Right lobe of liver (tissue), 6 donors: ENCODE data around the gene POLR2B. TPM values are rescaled to one million over a fixed set of nuclear protein-coding genes. Genes with fewer than 3 reads are reported as not detected.
A peak's percentile ranks its signal among the peaks of the same experiment; 100 is the strongest.

Source experiments
- ATAC-seq, 4 donors: fragments of 200-7000 bp; cut with Tn5 transposase; one replicate each; pipeline ENCODE4 v1.9.1; 2020; ENCODE audit warnings: mild to moderate bottlenecking in 4 of 4, moderate library complexity in 4 of 4
- DNase-seq, 3 donors: peaks; one replicate each; pipeline ENCODE4 v3.0.0-alpha.2; 2020
- H3K27ac ChIP-seq, 3 donors: fragments of 200-600 bp; one replicate each; pipeline ENCODE4 v1.8.0; 2022
- H3K27me3 ChIP-seq, 2 donors: fragments of 200-600 bp; one replicate each; pipeline ENCODE4 v1.8.0; 2022
- H3K36me3 ChIP-seq, 4 donors: fragments of 200-600 bp; sonication (generic) in 1 of 4; one replicate each; pipeline versions ENCODE4 v1.5.1 to v1.8.0; 2017 to 2022; ENCODE audit warnings: control low read depth in 1 of 4
- H3K4me1 ChIP-seq, 4 donors: fragments of 200-600 bp; sonication (generic) in 1 of 4; one replicate each; pipeline versions ENCODE4 v1.5.1 to v1.8.0; 2017 to 2022; ENCODE audit warnings: control low read depth in 1 of 4
- H3K4me3 ChIP-seq, 3 donors: fragments of 200-600 bp; one replicate each; pipeline ENCODE4 v1.8.0; 2022
- H3K9me3 ChIP-seq, 4 donors: fragments of 200-600 bp; sonication (generic) in 1 of 4; one replicate each; pipeline versions ENCODE4 v1.5.1 to v1.8.0; 2017 to 2022; ENCODE audit warnings: control low read depth in 1 of 4
- POLR2A ChIP-seq: fragments of 450-650 bp; IDR thresholded peaks from one replicate; pipeline ENCODE4 v1.6.1; 2017; ENCODE audit warnings: antibody characterized with exemption, mild to moderate bottlenecking
- WGBS: methylation state at CpG from one replicate; pipeline ENCODE4 v1.1.6; 2018; ENCODE audit warnings: low coverage, low lambda C conversion rate; ENCODE audit not compliant: insufficient coverage; ENCODE audit errors: missing lambda C conversion rate; 5-methylcytosine and 5-hydroxymethylcytosine counted together
- intact Hi-C, 2 donors: fragments of 100-400 bp; cut with DNase I; formaldehyde crosslinking; loops; one replicate each; pipeline versions ENCODE4 v1.11.2 to v1.14.1; 2022
- total RNA-seq, 6 experiments: library from RNA; depleted of rRNA in 2 of 6; stranded (reverse); fragments of >200 nt in 2 of 6; fragmentation: NEBNext Ultra II Directional in 3 of 6; extraction: Animal tissue kit (Norgen Biotek cat#: 25700) in 3 of 6; gene quantifications; one replicate each; pipeline versions ENCODE4 v1.1.0 to v1.2.4, GENCODE V29; 2016 to 2023
- TF ChIP-seq, protein P1 (sequence below), 4 donors: fragments of 200-600 bp in 3 of 4; fragments of 450-650 bp in 1 of 4; IDR thresholded peaks; one replicate each; pipeline versions ENCODE4 v1.5.1 to v1.8.0; 2016 to 2022; ENCODE audit warnings: antibody characterized with exemption in 4 of 4, mild to moderate bottlenecking in 2 of 4
- donor health status: DM: no; HTN: yes; CAD: no.
- donor health status: DM: no; HTN: no; CAD: no.
- donor health status: DM: no; HTN: no; CAD: no.
- donor health status: DM: no; HTN: yes; CAD: no.
- donor health status: DM: no; HTN: yes; CAD: no.

POLR2B gene
- total RNA-seq, 6 experiments from 2014 or later, result 24.6 to 37.1 (median 27.3) TPM

- intact Hi-C loops, result no loop called here
- peaks cover 0 to 6% (median 0%) of the 10 kb centered on the region in 4 donors for H3K4me1 ChIP-seq
- H3K4me3 ChIP-seq, result no peak overlapping the region
- TF ChIP-seq, protein P1, sequence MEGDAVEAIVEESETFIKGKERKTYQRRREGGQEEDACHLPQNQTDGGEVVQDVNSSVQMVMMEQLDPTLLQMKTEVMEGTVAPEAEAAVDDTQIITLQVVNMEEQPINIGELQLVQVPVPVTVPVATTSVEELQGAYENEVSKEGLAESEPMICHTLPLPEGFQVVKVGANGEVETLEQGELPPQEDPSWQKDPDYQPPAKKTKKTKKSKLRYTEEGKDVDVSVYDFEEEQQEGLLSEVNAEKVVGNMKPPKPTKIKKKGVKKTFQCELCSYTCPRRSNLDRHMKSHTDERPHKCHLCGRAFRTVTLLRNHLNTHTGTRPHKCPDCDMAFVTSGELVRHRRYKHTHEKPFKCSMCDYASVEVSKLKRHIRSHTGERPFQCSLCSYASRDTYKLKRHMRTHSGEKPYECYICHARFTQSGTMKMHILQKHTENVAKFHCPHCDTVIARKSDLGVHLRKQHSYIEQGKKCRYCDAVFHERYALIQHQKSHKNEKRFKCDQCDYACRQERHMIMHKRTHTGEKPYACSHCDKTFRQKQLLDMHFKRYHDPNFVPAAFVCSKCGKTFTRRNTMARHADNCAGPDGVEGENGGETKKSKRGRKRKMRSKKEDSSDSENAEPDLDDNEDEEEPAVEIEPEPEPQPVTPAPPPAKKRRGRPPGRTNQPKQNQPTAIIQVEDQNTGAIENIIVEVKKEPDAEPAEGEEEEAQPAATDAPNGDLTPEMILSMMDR (IDR thresholded peaks at IDR 0.05), result no peak
- no peak for TF ChIP-seq POLR2A
- H3K27ac ChIP-seq, result no peak overlapping the region
- H3K27me3 ChIP-seq, result no peaks in the 10 kb centered on the region
- DNase-seq (no peak), ATAC-seq (no peak)
- 94% methylated on average over 3 of the region's 3 CpGs for WGBS
- H3K36me3 ChIP-seq, result peaks cover 0 to 33% (median 16%) of the 10 kb centered on the region in 4 donors
- no peaks in the 10 kb centered on the region for H3K9me3 ChIP-seq
Observed at GRCh38 chr4:56986952-56987351, 8.3 kb downstream of the POLR2B start.

DNA sequence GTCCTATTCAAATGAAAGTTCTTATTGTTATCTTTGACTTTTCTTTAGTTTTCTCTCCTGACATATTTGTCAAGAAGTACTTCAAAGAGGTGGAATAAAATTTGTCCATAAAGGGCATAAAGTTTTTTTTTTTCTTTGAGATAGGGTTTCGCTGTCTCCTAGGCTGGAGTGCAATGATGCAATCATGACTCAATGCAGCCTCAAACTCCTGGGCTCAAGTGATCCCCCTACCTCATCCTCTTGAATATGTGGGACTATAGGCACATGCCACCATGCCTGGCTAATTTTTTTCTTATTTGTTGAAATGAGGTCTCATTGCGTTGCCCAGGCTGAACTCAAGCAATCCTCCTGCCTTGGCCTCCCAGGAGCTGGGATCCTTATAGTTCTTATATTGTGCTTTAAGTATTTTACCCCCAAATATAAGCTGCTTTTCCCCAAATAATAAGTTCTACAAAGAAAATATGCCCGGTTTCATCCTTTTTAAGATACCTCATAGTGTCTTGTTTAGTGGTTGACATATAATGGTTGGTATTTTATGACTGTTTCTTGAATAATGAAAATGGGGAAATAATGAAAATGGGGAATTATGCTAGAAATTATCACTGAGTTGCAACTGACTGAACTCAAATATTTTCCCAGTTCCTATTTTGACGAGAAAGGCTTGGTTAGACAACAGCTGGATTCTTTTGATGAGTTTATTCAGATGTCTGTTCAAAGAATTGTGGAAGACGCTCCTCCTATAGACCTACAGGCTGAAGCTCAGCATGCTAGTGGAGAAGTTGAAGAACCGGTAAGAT, 11.6 kb downstream of the POLR2B start:
- intact Hi-C loops, result no loop called here
- Histone ChIP-seq H3K4me3 (no peak overlapping the region), H3K9me3 (no peaks in the 10 kb centered on the region), H3K4me1 (no peaks in the 10 kb centered on the region), H3K27ac (no peak overlapping the region), H3K36me3 (peaks cover 0 to 55% (median 25%) of the 10 kb centered on the region in 4 donors), H3K27me3 (no peaks in the 10 kb centered on the region)
- DNase-seq, result no peak
- ATAC-seq, result no peak
- WGBS, result 83% methylated on average over 6 of the region's 6 CpGs
- TF ChIP-seq, protein P1 (IDR thresholded peaks at IDR 0.05), result no peak
- TF ChIP-seq POLR2A, result no peak

DNA sequence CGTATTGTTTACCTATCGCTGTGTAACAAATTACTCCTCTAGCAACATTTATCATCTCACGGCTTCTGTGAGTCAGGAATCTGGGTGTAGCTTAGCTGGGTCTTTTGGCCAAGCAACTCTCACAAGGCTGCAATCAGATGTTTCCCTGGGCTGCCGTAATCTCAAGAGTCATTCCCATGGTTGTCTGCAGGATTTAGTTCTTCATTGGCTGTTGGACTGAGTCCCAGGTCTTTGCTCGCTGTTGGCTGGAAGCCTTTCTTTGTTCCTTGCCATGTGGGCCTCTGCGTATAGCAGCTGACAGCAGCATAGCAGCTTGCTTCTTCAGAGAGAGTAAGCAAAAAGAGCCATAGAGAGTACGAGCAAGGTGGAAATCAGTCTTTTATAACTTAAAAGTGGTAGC, 16.8 kb downstream of the POLR2B start:
- Histone ChIP-seq H3K36me3 (peaks cover 0 to 74% (median 36%) of the 10 kb centered on the region in 4 donors), H3K4me3 (no peak overlapping the region), H3K9me3 (no peaks in the 10 kb centered on the region), H3K27ac (no peak overlapping the region), H3K4me1 (no peaks in the 10 kb centered on the region), H3K27me3 (no peaks in the 10 kb centered on the region)
- intact Hi-C loops, result no loop called here
- WGBS, result 89% methylated on average over 7 of the region's 7 CpGs
- TF ChIP-seq, protein P1 (IDR thresholded peaks at IDR 0.05), result no peak
- TF ChIP-seq POLR2A, result no peak
- DNase-seq (no peak), ATAC-seq (peak in 2 of 4 donors; percentile 25 to 53)

DNA sequence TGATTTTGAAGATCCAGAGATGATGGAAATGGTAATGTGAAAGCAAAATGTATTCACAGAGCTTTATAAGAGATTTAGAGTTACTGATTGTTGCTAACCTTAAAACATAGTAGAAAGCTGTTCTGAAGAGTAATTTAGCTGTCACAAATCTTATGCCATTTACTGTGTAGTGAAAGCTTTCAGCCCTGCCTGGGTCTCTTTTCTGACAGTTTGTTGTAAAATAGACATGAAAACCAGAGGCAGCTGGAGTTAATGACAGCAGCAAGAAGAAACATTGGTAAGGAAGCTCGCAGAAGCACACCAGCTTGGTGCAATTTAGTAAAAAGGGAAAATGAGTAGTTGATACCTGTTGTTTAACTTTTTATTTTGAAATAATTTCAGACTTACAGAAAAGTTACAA, 21.1 kb downstream of the POLR2B start:
- 67% methylated on average over 1 of the region's 1 CpG for WGBS
- H3K27me3 ChIP-seq, result no peaks in the 10 kb centered on the region
- H3K9me3 ChIP-seq, result no peaks in the 10 kb centered on the region
- DNase-seq (no peak), ATAC-seq (no peak)
- no peak overlapping the region for H3K27ac ChIP-seq
- H3K4me1 ChIP-seq, result no peaks in the 10 kb centered on the region
- TF ChIP-seq, protein P1 (IDR thresholded peaks at IDR 0.05), result no peak
- no peak for TF ChIP-seq POLR2A
- intact Hi-C loops, result no loop called here
- H3K4me3 ChIP-seq, result no peak overlapping the region
- H3K36me3 ChIP-seq, result peaks cover 9 to 63% (median 33%) of the 10 kb centered on the region in 4 donors
